T-helper 2 cell treated with Interferon-gamma antibody and Interleukin-4, amounts not matched to agents 5 μg/mL and 100 μg/mL, for 36 hours (primary cell): ENCODE results near the gene SUGP2.
"Not testable (repeated sequence)": the region's sequence is repeated elsewhere in the genome, so short reads cannot be mapped to it uniquely, and the experiment has no call there.

Experiments used
- DNase-seq: peaks from one replicate; pipeline ENCODE4 v3.0.0; 2021; ENCODE audit warnings: low spot score
- H3K27ac Mint-ChIP-seq: one replicate; pipeline ENCODE4 v1.8.0; 2021; ENCODE audit warnings: mild to moderate bottlenecking, mixed read lengths
- H3K27me3 Mint-ChIP-seq: one replicate; pipeline ENCODE4 v1.8.0; 2021; ENCODE audit warnings: low read depth, mixed read lengths
- H3K36me3 Mint-ChIP-seq: one replicate; pipeline ENCODE4 v1.8.0; 2021; ENCODE audit warnings: low read depth, mixed read lengths
- H3K4me1 Mint-ChIP-seq: one replicate; pipeline ENCODE4 v1.8.0; 2021; ENCODE audit warnings: low read depth, mixed read lengths
- H3K4me3 Mint-ChIP-seq: one replicate; pipeline ENCODE4 v1.8.0; 2022; ENCODE audit warnings: mild to moderate bottlenecking, moderate library complexity, mixed read lengths
- H3K9me3 Mint-ChIP-seq: one replicate; pipeline ENCODE4 v1.8.0; 2021; ENCODE audit warnings: mixed read lengths

SUGP2 gene

GRCh38 chr19:19031891-19032290 lies 1.4 kb downstream of the SUGP2 start:
- no peak for DNase-seq
- Mint-ChIP-seq H3K36me3 (peaks cover 40% of the 10 kb centered on the region), H3K27me3 (no peaks in the 10 kb centered on the region), H3K27ac (peak overlapping the region; percentile 96), H3K4me1 (peaks cover 24% of the 10 kb centered on the region), H3K4me3 (peak overlapping the region; percentile 94), H3K9me3 (no peaks in the 10 kb centered on the region)

- peaks cover 19% of the 10 kb centered on the region for H3K4me1 Mint-ChIP-seq
- no peaks in the 10 kb centered on the region for H3K9me3 Mint-ChIP-seq
- no peak for DNase-seq
- no peak overlapping the region for H3K4me3 Mint-ChIP-seq
- H3K27me3 Mint-ChIP-seq = no peaks in the 10 kb centered on the region
- peaks cover 52% of the 10 kb centered on the region for H3K36me3 Mint-ChIP-seq
- no peak overlapping the region for H3K27ac Mint-ChIP-seq
Measured at GRCh38 chr19:19028526-19028925, 4.8 kb downstream of the SUGP2 start.

DNA sequence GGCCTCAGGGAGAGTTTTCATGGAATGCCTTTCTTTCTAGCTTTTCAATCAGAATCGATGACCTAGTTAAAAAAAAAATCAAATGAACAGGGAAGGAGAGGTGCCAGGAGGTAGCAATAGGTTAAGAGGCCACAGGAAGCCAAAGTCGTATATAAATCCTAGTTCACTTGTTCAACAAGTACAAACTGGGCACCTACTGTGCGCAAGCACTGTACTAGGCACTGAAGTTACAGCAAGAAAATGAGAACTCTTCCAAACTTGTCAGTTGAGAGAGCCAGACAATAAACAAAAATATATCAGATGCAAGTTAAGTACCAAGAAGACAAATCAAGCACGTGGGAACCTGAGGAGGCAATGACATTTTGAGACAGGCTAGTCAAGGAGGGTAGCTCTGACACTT lies 6.1 kb downstream of the SUGP2 start:
- Mint-ChIP-seq H3K36me3 (peaks cover 56% of the 10 kb centered on the region), H3K4me3 (no peak overlapping the region), H3K9me3 (no peaks in the 10 kb centered on the region), H3K27me3 (no peaks in the 10 kb centered on the region), H3K4me1 (peaks cover 21% of the 10 kb centered on the region), H3K27ac (no peak overlapping the region)
- no peak for DNase-seq

- DNase-seq = no peak
- Mint-ChIP-seq H3K9me3 (no peaks in the 10 kb centered on the region), H3K4me3 (no peak overlapping the region), H3K27me3 (no peaks in the 10 kb centered on the region), H3K27ac (no peak overlapping the region), H3K4me1 (peaks cover 17% of the 10 kb centered on the region), H3K36me3 (peaks cover 52% of the 10 kb centered on the region)
Measured at GRCh38 chr19:19026299-19026971, 6.9 kb downstream of the SUGP2 start.

DNA sequence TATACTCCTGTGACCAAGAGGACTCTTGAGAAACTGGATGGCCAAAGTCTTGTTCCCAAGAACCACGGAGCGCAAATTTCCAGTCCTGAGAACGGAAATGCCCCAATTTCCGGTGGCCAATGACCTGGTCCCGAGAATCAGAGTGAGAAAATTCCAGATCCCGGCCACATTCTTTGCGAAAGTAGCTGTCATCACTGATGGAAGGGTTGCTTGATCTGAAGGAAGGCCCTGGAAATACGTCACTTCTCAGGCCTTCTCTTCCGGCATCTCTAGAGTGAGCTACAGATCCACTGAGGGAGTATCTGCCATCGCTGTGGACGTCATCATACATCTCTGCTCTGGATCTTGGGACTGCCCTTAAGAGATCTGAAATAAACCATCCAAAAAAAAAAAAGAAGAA lies 7.5 kb downstream of the SUGP2 start:
- no peaks in the 10 kb centered on the region for H3K9me3 Mint-ChIP-seq
- peaks cover 49% of the 10 kb centered on the region for H3K36me3 Mint-ChIP-seq
- no peak overlapping the region for H3K4me3 Mint-ChIP-seq
- no peaks in the 10 kb centered on the region for H3K27me3 Mint-ChIP-seq
- H3K4me1 Mint-ChIP-seq = peaks cover 15% of the 10 kb centered on the region
- DNase-seq = no peak
- no peak overlapping the region for H3K27ac Mint-ChIP-seq

DNA sequence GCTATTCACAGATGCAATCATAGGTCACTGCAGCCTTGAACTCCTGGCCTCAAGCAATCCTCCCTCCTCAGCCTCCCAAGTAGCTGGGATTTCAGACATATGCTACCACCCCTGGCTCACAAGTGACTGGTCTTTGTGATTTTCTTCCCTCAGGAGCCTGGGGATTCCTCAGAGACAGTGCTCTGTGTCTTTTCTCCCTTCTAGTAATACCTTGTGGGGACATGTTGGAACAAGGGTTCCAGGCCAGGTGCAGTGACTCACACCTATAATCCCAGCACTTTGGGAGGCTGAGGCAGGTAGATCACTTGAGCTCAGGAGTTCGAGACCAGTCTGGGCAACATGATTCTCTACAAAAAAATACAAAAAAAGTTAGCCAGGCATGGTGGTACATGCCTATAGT lies 9.9 kb downstream of the SUGP2 start:
- not testable (repeated sequence) for H3K9me3 Mint-ChIP-seq, DNase-seq, H3K4me1 Mint-ChIP-seq, H3K27me3 Mint-ChIP-seq, H3K4me3 Mint-ChIP-seq, H3K27ac Mint-ChIP-seq
- peaks cover 52% of the 10 kb centered on the region for H3K36me3 Mint-ChIP-seq

DNA sequence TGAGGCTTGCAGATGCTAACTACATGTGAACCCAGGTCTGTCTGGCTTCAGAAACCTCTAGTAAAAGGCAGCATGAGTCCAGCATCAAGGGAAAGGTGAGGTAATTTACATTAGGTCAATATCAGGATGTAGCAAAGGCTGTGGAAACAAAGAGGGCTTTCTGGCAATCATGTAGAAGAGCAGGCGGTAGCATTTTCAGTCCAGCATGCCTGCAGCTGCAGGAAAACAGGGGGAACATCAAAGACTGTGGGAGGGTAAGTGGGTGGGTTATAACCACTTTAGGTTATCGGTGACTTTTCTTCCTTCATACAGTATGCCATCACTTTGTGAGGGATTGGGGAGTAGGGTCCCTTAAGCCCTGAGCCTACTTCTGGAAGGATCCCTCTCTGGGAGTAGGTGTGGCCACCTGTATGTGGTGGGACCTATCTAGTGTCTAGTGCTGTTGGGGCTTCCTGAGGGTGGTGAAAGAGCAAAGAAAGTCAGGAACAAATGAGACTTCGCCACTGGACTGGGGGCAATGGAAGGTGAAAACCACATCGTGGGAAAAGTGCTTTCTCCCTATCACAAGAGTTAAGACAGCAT lies 10.8 kb downstream of the SUGP2 start:
- Mint-ChIP-seq H3K27ac (no peak overlapping the region), H3K36me3 (peaks cover 51% of the 10 kb centered on the region), H3K9me3 (no peaks in the 10 kb centered on the region), H3K4me1 (peaks cover 10% of the 10 kb centered on the region), H3K27me3 (no peaks in the 10 kb centered on the region), H3K4me3 (no peak overlapping the region)
- no peak for DNase-seq

DNA sequence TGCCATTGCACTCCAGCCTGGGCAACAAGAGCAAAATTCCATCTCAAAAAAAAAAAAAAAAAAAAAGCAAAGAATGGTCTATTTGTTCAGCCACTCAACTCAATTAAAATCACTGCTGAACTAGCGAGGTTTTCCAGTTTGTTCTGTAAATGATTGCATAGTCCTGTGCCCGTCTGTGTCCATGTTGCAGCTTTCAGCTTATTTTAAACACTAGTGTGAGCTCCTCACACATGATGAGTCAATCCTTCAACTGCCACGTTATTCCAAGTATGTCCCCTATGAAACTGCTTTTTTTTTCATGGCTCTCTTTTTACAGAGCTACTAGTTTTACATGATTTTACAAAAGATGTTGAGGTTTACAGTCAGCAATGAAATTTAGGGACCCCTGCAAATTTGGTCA lies 12.2 kb downstream of the SUGP2 start:
- Mint-ChIP-seq H3K27me3 (no peaks in the 10 kb centered on the region), H3K4me3 (no peak overlapping the region), H3K27ac (no peak overlapping the region), H3K36me3 (peaks cover 50% of the 10 kb centered on the region), H3K4me1 (peaks cover 8% of the 10 kb centered on the region), H3K9me3 (no peaks in the 10 kb centered on the region)
- no peak for DNase-seq

DNA sequence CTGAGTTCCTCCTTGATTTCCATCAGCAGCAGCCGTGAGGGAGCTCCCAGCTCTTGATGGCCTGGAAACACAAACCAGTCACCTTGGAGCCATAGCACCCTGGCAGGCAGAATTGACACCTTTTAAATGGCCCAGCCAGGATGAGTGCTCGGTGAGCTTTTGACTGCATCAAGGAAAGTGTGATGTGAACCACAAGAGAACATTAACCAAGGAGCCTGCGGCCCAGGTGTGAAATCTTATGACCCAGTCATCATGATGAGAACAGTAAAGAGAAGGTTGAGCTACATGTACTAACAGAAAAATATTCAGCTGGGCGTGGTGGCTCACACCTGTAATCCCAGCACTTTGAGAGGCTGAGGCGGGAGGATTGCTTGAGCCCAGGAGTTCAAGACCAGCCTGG lies 22.8 kb downstream of the SUGP2 start:
- Mint-ChIP-seq H3K4me1 (no peaks in the 10 kb centered on the region), H3K27me3 (no peaks in the 10 kb centered on the region), H3K4me3 (no peak overlapping the region), H3K27ac (no peak overlapping the region), H3K36me3 (peaks cover 41% of the 10 kb centered on the region), H3K9me3 (no peaks in the 10 kb centered on the region)
- DNase-seq = no peak

DNA sequence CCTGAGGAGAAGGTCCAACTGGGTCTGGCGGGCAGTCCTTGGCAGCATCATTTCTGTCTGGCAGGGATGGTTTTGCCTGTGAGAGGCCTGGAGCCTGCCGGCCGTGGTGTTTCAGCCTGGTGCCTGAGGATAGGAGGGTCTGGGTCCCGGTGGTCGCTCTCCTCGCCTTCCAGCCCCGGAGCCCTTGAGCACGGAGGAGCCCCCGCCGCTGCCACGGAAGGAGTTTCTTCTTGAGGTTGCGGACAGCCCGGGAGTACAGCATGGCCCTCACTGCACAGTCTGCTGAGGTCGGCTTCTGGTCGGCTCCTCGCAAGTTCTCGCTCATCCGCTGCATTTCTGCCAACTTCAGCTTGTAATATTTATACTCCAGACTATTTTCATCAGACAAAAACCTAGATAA lies 23.4 kb downstream of the SUGP2 start:
- H3K27ac Mint-ChIP-seq = no peak overlapping the region
- no peak overlapping the region for H3K4me3 Mint-ChIP-seq

GRCh38 chr19:19006213-19006612 lies 27.1 kb downstream of the SUGP2 start:
- DNase-seq = no peak
- H3K36me3 Mint-ChIP-seq = peaks cover 60% of the 10 kb centered on the region
- no peaks in the 10 kb centered on the region for H3K4me1 Mint-ChIP-seq
- H3K27me3 Mint-ChIP-seq = no peaks in the 10 kb centered on the region
- no peak overlapping the region for H3K27ac Mint-ChIP-seq
- no peak overlapping the region for H3K4me3 Mint-ChIP-seq
- no peaks in the 10 kb centered on the region for H3K9me3 Mint-ChIP-seq

More for the DNA sequence above, 23.4 kb downstream of the SUGP2 start:
- H3K4me1 Mint-ChIP-seq = no peaks in the 10 kb centered on the region
- H3K36me3 Mint-ChIP-seq = peaks cover 45% of the 10 kb centered on the region
- no peaks in the 10 kb centered on the region for H3K27me3 Mint-ChIP-seq
- no peak for DNase-seq
- no peaks in the 10 kb centered on the region for H3K9me3 Mint-ChIP-seq

DNA sequence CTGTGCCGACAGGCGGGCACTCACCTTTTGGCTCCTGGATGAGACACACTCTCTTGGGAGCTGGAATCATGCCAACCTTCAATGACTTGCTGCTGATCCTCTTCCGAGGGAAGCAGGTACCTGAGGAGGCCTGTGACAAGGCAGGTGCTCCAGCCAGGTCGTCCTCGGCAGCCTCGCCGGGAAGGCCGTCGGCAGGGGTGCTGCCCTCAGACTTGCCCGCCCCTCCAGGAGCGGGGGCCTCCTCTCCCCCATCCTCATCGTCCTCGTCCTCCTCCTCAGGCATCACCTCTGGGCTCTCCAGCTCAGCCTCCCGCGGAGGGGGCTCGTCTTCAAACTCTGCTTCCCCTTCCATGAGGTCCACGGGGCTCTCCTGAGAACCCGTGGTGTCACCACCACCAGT lies 29.2 kb downstream of the SUGP2 start:
- Mint-ChIP-seq H3K9me3 (no peaks in the 10 kb centered on the region), H3K36me3 (peaks cover 60% of the 10 kb centered on the region), H3K27me3 (no peaks in the 10 kb centered on the region), H3K4me3 (no peak overlapping the region), H3K4me1 (peaks cover 6% of the 10 kb centered on the region), H3K27ac (no peak overlapping the region)
- DNase-seq = no peak

GRCh38 chr19:18999896-19000620 lies 33.3 kb downstream of the SUGP2 start:
- Mint-ChIP-seq H3K9me3 (no peaks in the 10 kb centered on the region), H3K27me3 (no peaks in the 10 kb centered on the region), H3K36me3 (peaks cover 58% of the 10 kb centered on the region), H3K4me3 (no peak overlapping the region), H3K4me1 (peaks cover 10% of the 10 kb centered on the region), H3K27ac (peak overlapping the region; percentile 50)
- DNase-seq = no peak

GRCh38 chr19:18999016-18999758 lies 34.1 kb downstream of the SUGP2 start:
- Mint-ChIP-seq H3K27me3 (no peaks in the 10 kb centered on the region), H3K4me1 (peaks cover 10% of the 10 kb centered on the region), H3K27ac (peak overlapping the region; percentile 70), H3K9me3 (no peaks in the 10 kb centered on the region), H3K36me3 (peaks cover 53% of the 10 kb centered on the region), H3K4me3 (no peak overlapping the region)
- DNase-seq = no peak
